ENCODE results near the gene SNX30.
"Not testable (repeated sequence)": the region's sequence is repeated elsewhere in the genome, so short reads cannot be mapped to it uniquely, and the experiment has no call there.

The SNX30 gene

DNA sequence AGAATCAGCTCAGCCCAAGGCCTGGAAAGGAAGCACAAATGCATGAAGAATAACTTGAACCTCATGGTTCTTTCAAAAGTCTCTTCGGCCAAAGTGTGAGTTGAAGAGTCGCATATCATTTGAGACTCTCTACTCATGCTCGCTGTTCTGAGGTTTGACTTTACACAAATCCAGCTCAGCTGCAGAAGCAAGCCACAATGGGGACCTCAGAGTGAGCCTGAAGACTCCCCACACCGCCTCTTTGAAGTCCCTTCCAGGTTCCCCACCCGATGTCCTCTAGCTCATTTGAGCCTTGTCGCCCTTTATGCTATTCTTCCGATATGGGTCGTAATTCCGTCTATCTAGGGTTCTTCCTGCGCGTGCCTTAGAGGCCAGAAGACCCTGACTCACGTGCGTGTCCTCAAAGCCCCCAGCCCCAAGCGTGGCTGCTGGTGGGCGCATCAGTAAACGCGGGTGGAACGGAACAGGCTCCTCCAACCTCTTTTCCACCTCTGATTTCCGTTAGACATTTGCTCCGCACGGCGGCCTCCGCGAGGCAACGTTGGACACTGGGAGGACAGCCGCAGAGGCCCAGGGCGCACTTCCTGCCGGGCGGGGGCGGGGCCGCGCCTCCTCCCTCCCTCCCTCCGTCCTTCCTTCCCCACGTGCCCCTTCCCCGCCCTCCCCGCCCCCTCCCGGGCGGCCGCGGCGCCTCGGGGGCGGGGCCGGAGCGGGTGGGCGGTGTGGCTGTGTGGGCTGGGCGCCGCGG lies at the start of gene SNX30:
SNX30 (plus strand) TSS at position 745 of the 748 bp plus-strand sequence. CDS start 242 bp downstream, outside the sequence.
- DNase-seq: peak; percentile 75

- DNase-seq: no peak
These were observed 47.3 kb upstream of the SNX30 start for GRCh38 chr9:112703304-112703703.

GRCh38 chr9:112705768-112706427 lies 44.7 kb upstream of the SNX30 start:
- DNase-seq: no peak

DNA sequence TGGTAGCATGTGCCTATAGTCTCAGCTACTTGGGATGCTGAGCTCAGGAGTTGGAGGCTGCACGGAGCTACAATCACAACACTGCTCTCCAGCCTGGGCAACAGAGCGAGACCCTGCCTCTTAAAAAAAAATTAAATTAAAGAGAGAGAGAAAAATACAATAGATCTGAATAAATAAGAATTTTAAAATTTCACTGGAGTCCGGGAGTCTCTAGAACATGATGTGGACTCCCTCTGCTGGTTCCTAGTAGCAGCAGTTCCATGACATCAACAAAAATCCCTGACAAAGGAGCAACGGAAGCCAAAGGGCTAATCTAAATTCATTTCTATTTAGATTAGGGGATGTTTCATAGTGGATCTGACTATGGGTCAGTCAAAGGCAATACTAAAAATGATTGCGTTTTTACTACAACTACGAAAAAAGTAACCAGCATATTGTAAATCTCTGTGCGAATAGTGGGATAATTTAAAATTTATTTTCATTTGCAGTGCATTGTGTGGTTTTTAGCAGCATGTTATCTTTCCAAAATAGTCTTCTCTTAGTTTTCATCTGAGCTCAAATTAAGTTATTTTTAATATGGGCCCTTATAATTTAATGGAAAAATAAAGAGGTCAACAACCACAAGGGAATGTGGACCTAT lies 39.4 kb upstream of the SNX30 start:
- no peak for DNase-seq

DNA sequence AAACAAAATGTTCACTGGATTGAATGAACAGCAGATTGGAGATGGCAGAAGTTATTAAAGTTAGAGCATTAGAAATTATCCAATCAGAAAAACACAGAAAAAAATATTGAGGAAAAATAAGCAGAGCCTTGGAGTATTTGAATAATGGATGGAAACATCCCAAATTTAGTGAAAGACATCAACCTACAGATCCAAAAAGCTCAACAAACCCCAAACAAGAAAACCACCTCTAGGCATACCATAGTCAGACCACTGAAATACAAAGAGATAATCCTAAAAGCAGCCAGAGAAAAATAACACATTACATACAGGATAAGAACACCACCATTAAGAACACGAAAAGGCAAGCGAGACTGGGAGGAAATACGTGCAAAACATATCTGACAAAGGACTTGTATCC lies 37.9 kb upstream of the SNX30 start:
- DNase-seq: no peak

DNA sequence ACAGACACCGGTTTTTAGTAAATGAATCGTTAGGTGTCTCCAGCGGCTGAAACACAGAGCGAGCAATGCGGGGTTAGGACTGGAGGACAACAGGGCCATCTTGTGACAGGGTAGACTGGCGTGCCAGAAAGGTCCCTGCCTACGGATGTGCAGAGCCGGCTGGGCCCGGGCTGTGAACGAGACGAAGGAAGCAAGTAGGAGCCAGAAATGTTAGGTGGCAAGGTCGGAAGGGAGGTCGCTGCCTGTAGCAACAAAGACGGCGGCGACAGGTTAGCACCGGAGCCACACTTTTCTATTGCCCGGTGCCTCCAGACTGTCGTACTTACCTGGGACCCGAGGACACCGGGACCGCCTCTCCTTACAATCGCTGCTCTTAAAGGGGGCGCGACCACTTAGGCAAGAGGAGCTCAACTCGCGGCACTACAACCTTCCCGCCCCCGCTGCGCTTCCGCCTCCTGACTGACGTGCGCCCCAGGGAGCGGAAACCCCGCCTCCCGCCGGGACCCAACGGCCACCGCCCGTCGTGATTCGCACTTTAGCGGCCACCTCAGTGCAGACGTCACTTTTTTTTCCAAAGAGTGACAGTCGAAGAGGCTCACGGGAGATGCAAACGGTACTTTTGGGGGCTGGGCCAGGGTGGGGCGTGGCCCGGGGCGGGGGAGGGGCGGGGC lies 32.8 kb upstream of the SNX30 start, which contains the start of gene INIP:
INIP (minus strand) TSS at position 457 of the 671 bp plus-strand sequence. CDS start 1,632 bp downstream, outside the sequence.
- peak; percentile 93 for DNase-seq

GRCh38 chr9:112719241-112719691 lies 31.3 kb upstream of the SNX30 start:
- DNase-seq: no peak

DNA sequence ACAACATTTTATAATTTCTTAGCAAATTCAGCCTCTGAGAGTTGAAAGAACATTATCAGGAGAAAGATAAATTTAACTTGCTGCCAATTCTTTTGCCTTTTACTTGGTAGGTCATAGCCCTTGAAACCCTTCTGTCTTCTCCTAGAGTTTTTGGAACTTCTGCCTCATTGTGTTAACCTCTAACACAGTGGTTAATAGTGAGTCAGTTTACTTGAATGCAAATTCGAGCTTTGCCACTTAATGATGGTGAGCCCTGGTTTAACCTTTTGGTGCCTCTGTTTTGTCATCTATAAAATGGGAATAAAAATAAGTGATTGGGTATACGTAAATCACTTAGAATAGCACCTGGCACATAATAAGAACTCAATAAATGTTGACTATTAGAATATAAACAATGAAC lies 30.9 kb upstream of the SNX30 start:
- DNase-seq: no peak

- no peak for DNase-seq
These were observed 30.3 kb upstream of the SNX30 start for GRCh38 chr9:112720113-112720780.

DNA sequence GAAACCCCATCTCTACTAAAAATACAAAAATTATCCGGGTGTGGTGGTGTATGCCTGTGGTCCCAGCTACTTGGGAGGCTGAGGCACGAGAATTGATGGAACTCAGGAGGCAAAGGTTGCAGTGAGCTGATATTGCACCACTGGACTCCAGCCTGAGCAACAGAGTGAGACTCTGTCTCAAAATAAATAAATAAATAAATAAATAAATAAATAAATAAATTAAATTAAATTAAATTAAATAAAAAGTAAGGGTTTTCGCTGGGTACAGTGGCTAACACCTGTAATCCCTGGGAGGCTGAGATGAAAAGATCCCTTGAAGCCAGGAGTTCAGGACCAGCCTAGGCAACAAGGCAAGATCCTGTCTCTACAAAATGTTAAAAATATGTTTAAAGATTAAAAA lies 27.8 kb upstream of the SNX30 start:
- DNase-seq: not testable (repeated sequence)

- DNase-seq: no peak
These were observed 24.6 kb upstream of the SNX30 start for GRCh38 chr9:112725961-112726360.

GRCh38 chr9:112726428-112726827 lies 24.1 kb upstream of the SNX30 start:
- no peak for DNase-seq

- DNase-seq: no peak
These were observed 22.2 kb upstream of the SNX30 start for GRCh38 chr9:112728401-112728800.

DNA sequence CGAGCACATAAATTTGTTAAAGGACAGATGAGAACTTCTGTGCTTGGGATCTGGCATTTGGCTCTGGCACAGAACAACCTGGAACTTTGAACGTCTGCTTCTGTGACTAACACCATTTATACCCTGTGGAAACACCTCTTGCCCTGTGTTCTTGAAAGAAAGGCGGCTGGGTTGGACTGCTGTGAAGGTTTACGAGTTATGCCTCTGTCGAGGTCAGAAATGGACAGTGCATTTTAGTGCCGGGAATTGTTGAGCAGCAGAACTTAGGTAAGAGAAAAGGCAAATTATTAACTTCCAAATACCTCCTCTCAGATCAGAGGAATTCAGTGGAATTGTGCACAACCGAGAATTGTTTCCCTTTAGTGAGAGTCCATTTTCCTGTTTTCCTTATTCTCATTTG lies 18.6 kb upstream of the SNX30 start:
- DNase-seq: no peak

DNA sequence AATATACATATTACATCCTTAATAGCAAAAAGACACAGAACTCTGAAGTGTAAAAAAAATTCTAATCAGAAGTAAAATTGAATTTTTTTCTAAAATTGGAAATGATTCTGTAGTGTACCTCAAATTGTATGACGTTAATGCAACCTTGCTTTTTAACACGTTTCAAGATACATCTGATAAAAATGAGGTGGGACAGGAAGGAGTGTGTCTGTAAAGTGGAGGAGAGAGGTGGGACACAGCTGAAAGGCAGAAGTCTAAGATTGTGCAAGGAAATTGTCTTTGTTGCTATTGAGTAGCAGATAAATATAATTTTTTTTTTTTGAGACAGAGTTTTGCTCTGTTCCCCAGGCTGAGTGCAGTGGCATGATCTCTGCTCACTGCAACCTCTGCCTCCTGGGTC lies 15.7 kb upstream of the SNX30 start:
- DNase-seq: no peak

- DNase-seq: no peak
These were observed 7.2 kb upstream of the SNX30 start for GRCh38 chr9:112743216-112743836.

DNA sequence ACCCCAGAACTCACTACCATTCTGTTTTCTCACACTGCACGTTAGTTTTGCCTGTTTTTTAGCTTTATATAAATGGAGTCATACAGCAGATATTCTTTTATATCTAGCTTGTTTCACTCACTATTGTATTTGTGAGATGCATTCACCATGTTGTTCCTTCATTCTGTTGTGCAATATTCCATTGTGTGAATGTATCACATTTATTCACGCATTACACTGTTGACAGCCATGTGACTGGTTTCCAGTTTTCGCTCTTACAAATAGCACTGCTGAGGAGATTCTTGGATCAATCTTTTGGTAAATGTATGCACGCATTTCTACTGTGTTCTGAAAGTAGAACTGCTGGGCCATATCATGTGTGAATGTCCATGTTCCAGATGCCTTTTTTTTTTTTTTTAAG lies 6.4 kb upstream of the SNX30 start:
- no peak for DNase-seq

DNA sequence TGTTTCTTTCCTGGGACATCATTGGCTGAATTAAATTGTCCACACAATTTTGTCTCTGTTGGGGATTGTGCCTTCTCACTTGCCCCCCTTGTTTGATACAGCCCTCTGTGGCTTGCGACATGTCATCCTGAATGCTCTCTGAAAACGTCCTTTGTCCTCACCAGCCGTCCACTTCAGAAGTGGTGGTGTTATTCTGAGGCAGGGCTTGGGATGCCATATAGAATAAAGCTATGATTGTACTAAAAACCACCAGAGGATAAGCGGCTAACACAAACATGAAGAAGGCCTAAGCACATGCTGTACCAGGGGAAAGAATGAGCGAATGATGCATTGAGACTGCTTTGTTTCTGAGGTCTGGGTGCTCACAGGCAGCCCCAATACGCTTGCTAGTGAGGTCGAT lies 3.5 kb upstream of the SNX30 start:
- no peak for DNase-seq

- DNase-seq: no peak
These were observed 150 bp downstream of the SNX30 start for GRCh38 chr9:112750764-112751055.

DNA sequence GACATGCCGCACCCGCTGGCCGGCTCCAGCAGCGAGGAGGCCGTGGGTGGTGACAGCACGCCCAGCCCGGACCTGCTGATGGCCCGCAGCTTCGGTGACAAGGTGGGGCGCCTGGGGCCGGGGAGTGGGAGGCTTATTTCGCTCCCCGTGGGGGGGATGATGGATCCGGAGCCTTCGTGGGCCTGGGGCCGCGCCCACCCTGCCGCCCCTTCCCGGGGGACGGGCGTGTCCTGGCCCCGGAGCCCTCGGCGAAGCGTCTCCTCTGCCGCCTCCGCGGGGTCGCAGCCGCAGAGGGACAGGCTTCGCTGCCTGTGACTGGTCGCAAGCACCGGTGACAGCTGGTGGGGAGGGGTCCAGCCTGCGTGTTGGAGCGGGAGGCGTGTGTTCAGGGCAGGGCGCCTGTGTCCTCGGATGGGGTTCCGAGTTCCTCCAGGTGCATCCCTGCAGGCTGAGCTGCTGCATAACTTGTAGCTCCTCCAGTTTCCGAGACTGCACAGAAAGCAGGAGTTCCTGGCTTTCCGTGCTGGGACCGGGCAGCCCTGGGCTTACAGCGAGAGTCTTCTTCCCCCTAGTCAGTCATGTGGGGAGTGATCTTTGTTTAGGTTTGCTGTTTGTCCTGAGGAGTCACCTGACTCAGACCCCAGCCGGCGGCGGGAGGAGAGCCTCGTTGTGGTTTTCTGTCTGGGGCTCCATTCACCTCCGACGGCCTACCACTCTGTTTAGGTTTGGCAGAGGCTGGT lies 666 bp downstream of the SNX30 start:
- DNase-seq: peak; percentile 41

DNA sequence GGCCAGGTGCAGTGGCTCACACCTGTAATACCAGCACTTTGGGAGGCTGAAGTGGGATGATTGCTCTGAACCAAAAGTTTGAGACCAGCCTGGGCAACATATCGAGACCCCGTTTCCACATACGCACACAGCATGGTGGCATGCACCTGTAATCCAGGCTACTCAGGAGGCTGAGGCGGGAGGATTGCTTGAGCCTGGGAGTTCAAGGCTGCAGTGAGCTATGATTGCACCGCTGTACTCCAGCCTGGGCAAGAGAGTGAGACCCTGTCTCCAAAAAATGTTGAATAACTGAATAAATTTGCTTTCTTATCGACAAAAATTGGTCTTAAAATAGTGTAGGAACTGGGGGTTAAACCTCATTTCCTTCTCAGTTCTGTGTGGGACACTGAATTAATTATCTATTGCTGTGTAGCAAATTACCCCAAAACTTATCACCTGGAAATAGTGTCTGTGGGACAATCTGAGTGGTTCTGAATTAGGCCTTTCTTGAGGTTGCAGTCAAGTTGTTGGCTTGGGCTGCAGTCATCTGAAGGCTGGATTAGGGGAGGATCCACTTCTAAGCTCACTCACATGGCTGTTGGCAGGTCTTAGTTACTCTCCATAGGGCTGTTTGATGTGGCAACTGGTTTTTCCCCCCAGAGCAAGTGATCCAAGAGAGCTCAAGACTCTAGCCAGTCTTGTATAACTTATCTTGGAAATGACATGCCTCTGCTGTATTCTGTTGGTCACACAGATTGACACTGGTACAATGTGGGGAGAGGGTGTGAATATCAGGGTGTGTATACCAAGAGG lies 2.0 kb downstream of the SNX30 start:
- DNase-seq: no peak

All from GF-D8 (cell line).